OCI-LY1 (cell line): Measurements from ENCODE around the gene DONSON.
"Not testable (repeated sequence)": the region's sequence is repeated elsewhere in the genome, so short reads cannot be mapped to it uniquely, and the experiment has no call there.

Experiments used
- H2AFZ ChIP-seq: fragments of 200-600 bp; sonication (generic), shearing (Covaris generic); 2 replicates; pipeline ENCODE4 v1.6.0; 2014; ENCODE audit warnings: antibody characterized with exemption, mild to moderate bottlenecking, low read length
- H3F3A ChIP-seq: fragments of 200-600 bp; sonication (generic), shearing (Covaris generic); 2 replicates; pipeline ENCODE4 v1.6.0; 2014; ENCODE audit warnings: mild to moderate bottlenecking, antibody characterized with exemption, low read length, moderate library complexity; ENCODE audit not compliant: insufficient read depth
- H3K27ac ChIP-seq: fragments of 200-600 bp; sonication (generic); 2 replicates; pipeline ENCODE4 v1.5.1; 2014; ENCODE audit warnings: low read length, mixed run types, mild to moderate bottlenecking, low read depth; ENCODE audit not compliant: poor library complexity, severe bottlenecking
- H3K27me3 ChIP-seq: fragments of 200-600 bp; sonication (generic); 2 replicates; pipeline ENCODE4 v1.6.0; 2014; ENCODE audit warnings: antibody characterized with exemption, mild to moderate bottlenecking, low read length, moderate library complexity; ENCODE audit not compliant: insufficient read depth
- H3K36me3 ChIP-seq: fragments of 200-600 bp; sonication (generic); 2 replicates; pipeline ENCODE4 v1.6.1; 2014; ENCODE audit warnings: mild to moderate bottlenecking, antibody characterized with exemption, low read length, moderate library complexity, mixed read lengths; ENCODE audit not compliant: insufficient read depth
- H3K4me1 ChIP-seq: fragments of 200-600 bp; sonication (generic); 2 replicates; pipeline ENCODE4 v1.5.1; 2014; ENCODE audit warnings: mild to moderate bottlenecking, low read length, moderate library complexity; ENCODE audit not compliant: insufficient read depth, severe bottlenecking
- H3K4me2 ChIP-seq: fragments of 200-600 bp; sonication (generic), shearing (Covaris generic); 2 replicates; pipeline ENCODE4 v1.6.1; 2014; ENCODE audit warnings: low read length
- H3K4me3 ChIP-seq: fragments of 200-600 bp; sonication (generic); 2 replicates; pipeline ENCODE4 v1.5.1; 2014; ENCODE audit warnings: low read length, low read depth, mild to moderate bottlenecking, mixed read lengths; ENCODE audit not compliant: poor library complexity, severe bottlenecking
- H3K79me2 ChIP-seq: fragments of 200-600 bp; shearing (Covaris generic); 2 replicates; pipeline ENCODE4 v1.6.1; 2016; ENCODE audit warnings: mixed run types, low read length, mixed read lengths; ENCODE audit not compliant: insufficient read depth
- H3K9ac ChIP-seq: fragments of 200-600 bp; sonication (generic), shearing (Covaris generic); 2 replicates; pipeline ENCODE4 v1.6.1; 2014; ENCODE audit warnings: mild to moderate bottlenecking, low read length, mixed read lengths
- H3K9me2 ChIP-seq: fragments of 200-600 bp; sonication (generic), shearing (Covaris generic); 2 replicates; pipeline ENCODE4 v1.6.1; 2014; ENCODE audit warnings: low read depth, mild to moderate bottlenecking, low read length, mixed read lengths
- H3K9me3 ChIP-seq: fragments of 200-600 bp; shearing (Covaris generic); 2 replicates; pipeline ENCODE4 v1.6.1; 2014; ENCODE audit warnings: low read length, mixed read lengths
- H4K20me1 ChIP-seq: fragments of 200-600 bp; sonication (generic), shearing (Covaris generic); 2 replicates; pipeline ENCODE4 v1.6.0; 2016; ENCODE audit warnings: mild to moderate bottlenecking, low read length; ENCODE audit not compliant: insufficient read depth
- CTCF ChIP-seq: fragments of 200-600 bp; sonication (generic), shearing (Covaris generic); IDR thresholded peaks from 2 replicates; pipeline ENCODE4 v1.5.1; 2017; ENCODE audit warnings: mild to moderate bottlenecking, antibody characterized with exemption, low read length, moderate library complexity, mixed read lengths
- EZH2 ChIP-seq: fragments of 200-600 bp; sonication (generic), shearing (Covaris generic); IDR thresholded peaks from 2 replicates; pipeline ENCODE4 v1.8.0; 2017; ENCODE audit warnings: borderline replicate concordance, mixed run types, mild to moderate bottlenecking, antibody characterized with exemption, low read length, moderate library complexity, mixed read lengths

The DONSON gene

DNA sequence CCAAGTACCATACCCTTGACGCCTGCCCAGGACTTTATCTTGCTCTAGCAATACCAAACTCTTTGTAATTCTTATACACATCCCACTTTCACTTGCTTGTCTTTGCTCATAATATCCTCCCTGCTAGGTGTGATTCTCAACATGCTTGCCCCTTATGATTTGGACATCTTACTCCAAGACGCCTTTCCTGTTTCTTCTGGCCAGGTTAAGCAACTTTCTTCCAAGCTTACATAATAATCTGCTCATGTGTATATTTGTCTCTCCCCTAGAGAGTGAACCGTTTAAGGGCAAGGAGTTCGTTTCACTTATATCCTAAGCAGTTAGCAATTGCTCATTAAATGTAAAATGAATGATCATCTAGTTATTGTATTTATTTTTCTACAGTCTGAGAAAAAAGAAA lies 31.2 kb upstream of the DONSON start:
- Histone ChIP-seq H3K4me3 (no peak overlapping the region), H3K9me2 (no peaks in the 10 kb centered on the region), H3K4me1 (no peaks in the 10 kb centered on the region), H2AFZ (no peak overlapping the region), H3K4me2 (no peak overlapping the region), H3K9me3 (no peaks in the 10 kb centered on the region), H3K27me3 (no peaks in the 10 kb centered on the region), H3K36me3 (peaks cover 16% of the 10 kb centered on the region), H3K79me2 (no peaks in the 10 kb centered on the region), H3K9ac (no peak overlapping the region), H3F3A (no peaks in the 10 kb centered on the region), H4K20me1 (no peaks in the 10 kb centered on the region), H3K27ac (no peak overlapping the region)
- TF ChIP-seq CTCF (no peak), EZH2 (no peak)

DNA sequence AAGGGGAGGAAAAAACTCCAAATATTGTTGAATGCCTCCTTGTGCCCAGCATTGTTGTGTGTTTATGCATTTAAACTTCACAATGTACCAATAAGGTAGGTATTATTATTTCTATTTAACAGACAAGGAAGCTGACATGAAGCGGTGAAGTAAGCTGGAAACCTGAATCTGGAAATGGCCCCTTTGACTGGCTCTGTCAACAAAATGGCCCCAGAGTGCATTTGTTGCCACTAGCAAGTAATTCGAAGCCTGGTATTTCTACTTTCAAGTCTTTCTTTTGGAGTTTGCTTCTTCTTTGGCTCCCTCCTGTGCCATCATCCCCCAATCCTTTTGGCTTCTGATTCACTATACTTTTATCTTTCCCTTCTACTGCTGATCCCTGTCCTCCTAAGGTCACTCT lies 29.9 kb upstream of the DONSON start:
- no peak overlapping the region for H3K27ac ChIP-seq
- no peaks in the 10 kb centered on the region for H3K79me2 ChIP-seq
- H3K9me2 ChIP-seq = no peaks in the 10 kb centered on the region
- no peak overlapping the region for H3K4me3 ChIP-seq
- H3K4me1 ChIP-seq = no peaks in the 10 kb centered on the region
- peaks cover 12% of the 10 kb centered on the region for H3K36me3 ChIP-seq
- no peaks in the 10 kb centered on the region for H4K20me1 ChIP-seq
- H3F3A ChIP-seq = no peaks in the 10 kb centered on the region
- no peaks in the 10 kb centered on the region for H3K9me3 ChIP-seq
- H3K27me3 ChIP-seq = no peaks in the 10 kb centered on the region
- H2AFZ ChIP-seq = no peak overlapping the region
- no peak overlapping the region for H3K9ac ChIP-seq
- TF ChIP-seq EZH2 (no peak), CTCF (no peak)
- H3K4me2 ChIP-seq = no peak overlapping the region

DNA sequence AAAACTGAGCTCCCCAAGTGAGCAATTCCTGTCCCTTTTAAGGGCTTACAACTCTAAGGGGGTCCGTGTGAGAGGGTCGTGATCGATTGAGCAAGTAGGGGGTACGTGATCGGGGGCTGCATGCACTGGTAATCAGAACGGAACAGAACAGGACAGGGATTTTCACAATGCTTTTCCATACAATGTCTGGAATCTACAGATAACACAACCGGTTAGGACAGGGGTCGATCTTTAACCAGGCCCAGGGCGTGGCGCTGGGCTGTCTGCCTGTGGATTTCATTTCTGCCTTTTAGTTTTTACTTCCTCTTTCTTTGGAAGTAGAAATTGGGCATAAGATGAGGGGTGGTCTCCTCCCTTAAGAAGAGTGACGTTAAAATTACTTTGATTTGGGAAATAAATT lies 29.1 kb upstream of the DONSON start:
- H3K4me1 ChIP-seq, H3F3A ChIP-seq, H2AFZ ChIP-seq, H3K9ac ChIP-seq, H3K9me2 ChIP-seq, H3K4me2 ChIP-seq, H3K9me3 ChIP-seq, H3K4me3 ChIP-seq, H3K27me3 ChIP-seq, H3K79me2 ChIP-seq, H4K20me1 ChIP-seq, H3K27ac ChIP-seq: not testable (repeated sequence)
- peaks cover 15% of the 10 kb centered on the region for H3K36me3 ChIP-seq

DNA sequence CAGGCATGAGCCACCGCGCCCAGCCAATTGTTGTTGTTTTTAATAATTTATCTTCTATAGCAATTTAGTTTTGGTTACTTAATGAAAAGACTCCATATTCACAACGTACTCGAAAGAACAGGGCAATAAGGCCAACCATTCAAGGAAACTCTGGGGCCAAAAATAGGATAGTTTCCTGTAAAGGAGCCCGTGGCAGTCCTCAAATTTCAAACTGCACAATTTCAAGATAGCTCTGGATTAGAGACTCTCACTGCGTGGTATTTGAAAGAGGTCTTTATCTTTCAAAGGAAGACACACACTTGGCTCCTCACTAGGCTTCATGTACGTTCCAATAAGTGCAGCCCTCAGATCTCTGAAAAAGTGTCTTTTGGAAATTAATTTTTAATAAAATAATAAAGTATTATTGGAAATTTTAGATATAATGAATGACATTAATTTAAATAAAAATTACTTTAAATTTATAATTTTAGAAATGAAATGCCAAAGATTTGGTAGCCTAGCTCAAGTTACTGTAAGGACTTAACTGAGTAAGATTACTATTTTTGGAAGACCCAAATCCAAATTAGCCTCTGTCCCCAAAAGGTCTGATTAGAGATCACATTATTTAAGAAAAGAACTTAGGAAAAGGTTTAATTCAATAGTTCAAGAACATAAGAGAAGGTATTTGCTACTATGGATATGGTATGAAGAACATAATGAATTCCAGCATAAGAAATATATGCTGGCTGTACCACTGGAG lies 22.7 kb upstream of the DONSON start:
- H3K9me3 ChIP-seq = no peaks in the 10 kb centered on the region
- H3K4me1 ChIP-seq = no peaks in the 10 kb centered on the region
- TF ChIP-seq CTCF (no peak), EZH2 (no peak)
- H2AFZ ChIP-seq = no peak overlapping the region
- H3K79me2 ChIP-seq = no peaks in the 10 kb centered on the region
- no peak overlapping the region for H3K27ac ChIP-seq
- H3F3A ChIP-seq = no peaks in the 10 kb centered on the region
- H3K9me2 ChIP-seq = no peaks in the 10 kb centered on the region
- H3K9ac ChIP-seq = no peak overlapping the region
- H3K27me3 ChIP-seq = no peaks in the 10 kb centered on the region
- no peak overlapping the region for H3K4me3 ChIP-seq
- H4K20me1 ChIP-seq = no peaks in the 10 kb centered on the region
- no peak overlapping the region for H3K4me2 ChIP-seq
- peaks cover 8% of the 10 kb centered on the region; the same call in 1 of the 2 replicates for H3K36me3 ChIP-seq
